Fibroblast of skin of scalp (primary cell): ENCODE data around the gene FAM111B. TPM values are rescaled to one million over a fixed set of nuclear protein-coding genes. Genes with fewer than 3 reads are reported as not detected.
"Not testable (repeated sequence)": the region's sequence is repeated elsewhere in the genome, so short reads cannot be mapped to it uniquely, and the experiment has no call there.

Experiments
- DNase-seq: peaks from one replicate; pipeline ENCODE4 v3.0.0-alpha.2; 2013
- polyA plus RNA-seq, 2 experiments: library from polyadenylated mRNA; unstranded; fragments of 120-200 nt; gene quantifications; one replicate each; pipeline ENCODE4 v1.2.1, GENCODE V29; 2013; ENCODE audit not compliant: insufficient read length in 2 of 2

The FAM111B gene, protein sequence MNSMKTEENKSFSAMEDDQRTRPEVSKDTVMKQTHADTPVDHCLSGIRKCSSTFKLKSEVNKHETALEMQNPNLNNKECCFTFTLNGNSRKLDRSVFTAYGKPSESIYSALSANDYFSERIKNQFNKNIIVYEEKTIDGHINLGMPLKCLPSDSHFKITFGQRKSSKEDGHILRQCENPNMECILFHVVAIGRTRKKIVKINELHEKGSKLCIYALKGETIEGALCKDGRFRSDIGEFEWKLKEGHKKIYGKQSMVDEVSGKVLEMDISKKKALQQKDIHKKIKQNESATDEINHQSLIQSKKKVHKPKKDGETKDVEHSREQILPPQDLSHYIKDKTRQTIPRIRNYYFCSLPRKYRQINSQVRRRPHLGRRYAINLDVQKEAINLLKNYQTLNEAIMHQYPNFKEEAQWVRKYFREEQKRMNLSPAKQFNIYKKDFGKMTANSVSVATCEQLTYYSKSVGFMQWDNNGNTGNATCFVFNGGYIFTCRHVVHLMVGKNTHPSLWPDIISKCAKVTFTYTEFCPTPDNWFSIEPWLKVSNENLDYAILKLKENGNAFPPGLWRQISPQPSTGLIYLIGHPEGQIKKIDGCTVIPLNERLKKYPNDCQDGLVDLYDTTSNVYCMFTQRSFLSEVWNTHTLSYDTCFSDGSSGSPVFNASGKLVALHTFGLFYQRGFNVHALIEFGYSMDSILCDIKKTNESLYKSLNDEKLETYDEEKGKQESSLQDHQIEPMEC
- polyA plus RNA-seq (2013, experiment 1 of 2; ENCODE audit: insufficient read length) = 4.6 TPM
- polyA plus RNA-seq (2013, experiment 2 of 2; ENCODE audit: insufficient read length) = 5.2 TPM

DNA sequence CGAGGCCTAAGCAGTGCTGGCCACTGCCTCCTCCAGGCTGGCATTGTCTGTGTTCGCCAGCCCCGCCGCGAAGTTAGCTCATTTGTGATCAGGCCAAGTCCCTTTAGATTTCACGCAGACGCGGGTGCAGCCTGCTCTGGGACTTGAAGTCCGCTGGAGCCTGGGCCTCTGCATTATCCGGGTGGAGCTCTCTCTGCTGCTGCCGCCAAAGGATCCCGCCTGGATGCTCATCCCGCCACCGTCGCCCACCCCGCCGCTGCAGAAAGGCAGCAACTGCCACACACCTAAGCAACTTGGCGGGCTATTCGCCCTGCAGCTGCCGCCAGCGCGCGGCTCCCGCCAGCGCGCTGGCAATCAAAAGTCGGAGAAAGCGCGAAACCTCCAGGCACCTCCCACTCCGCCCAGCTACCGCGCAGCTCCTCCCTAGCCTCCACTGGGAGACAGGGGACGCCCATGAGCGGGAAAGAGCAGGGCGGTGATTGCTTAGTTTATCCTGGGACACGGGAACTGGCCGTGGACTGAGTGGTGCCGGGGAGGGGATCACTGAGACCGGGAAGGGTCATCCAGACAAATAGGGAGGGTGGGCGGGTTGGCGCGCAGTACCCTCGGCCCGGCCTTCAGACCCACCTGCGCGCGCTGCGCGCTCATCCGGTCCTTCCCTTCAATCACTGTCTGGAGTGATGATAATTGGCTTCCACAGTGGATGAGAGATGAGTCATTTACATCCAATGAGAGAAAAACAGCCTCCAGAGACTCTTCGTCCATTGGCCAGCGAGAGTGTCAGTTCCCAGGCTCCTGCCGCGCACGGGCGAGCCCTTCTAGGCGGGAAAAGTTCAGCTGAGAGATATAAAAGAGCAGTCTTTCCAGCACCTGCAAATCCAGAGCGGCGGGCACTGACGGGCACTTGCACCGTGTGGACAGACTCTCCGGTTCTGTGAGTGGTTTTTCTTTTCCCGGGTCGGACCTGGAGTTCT, at the start of gene FAM111B:
Gene FAM111B (plus strand): TSS at position 875 of the 974 bp plus-strand sequence. CDS start 2,389 bp downstream, outside the sequence.
- peak; percentile 94 for DNase-seq

DNA sequence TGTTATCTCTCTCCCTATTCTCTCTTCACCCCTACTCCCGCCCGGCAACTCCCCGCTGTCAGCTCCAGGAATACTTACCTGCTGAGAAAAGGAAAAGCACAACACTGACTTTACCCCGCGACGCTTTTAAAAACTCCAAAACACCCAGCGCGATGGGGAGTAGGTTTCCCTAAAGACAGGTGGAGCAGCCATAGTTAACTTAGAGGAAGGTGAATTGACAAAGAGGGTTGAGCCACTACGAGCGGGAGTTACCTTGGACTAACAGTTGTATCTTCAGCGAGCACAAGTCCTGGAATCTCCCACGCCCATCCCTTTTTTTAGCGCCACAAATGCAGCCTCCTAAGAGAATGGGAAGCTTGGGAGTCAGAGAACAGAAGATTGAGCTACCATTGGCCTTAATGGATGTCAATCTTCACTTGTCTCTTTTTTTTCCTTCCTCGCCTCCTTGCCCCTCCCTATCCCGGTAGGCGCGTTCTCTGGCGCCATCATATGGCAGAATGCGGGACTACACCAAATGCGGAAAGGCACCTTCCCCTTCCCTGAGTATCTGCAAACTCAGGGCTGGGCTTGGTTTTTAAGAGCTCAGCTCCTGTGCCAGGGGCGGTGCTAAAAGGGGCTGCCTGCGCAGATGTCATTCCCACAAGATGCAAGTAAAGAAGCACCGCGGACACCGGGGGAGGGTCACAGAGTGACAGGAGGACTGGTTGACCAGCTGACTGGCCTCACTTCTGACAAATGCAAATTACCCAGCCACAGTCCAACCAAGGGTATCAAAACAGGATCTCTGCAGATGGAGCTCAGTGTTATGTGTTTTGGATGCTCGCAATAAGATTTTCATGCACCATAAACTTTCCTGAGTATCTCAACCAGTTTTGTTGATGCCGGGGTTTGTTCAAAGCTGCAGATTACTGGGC, 48.7 kb upstream of the FAM111B start:
- DNase-seq = peak; percentile 89

DNA sequence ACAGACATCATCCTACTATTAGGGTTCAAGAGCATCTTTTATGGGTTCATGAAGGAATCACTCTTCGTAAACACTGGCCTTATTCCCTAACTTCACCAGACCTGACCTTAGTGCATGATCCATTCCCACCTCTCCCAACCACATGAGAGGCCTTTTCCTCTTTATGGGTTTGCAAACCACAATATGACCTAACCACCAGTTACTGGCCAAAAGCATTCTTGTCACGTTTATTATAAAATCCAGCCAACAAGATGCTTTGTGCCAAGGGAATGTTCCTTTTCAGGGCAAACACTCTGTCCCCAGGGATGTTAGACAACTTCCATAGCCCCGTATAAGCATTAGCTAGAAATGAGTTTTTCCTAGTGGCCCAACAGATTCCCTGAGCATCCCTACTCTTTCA, 46.9 kb upstream of the FAM111B start:
- not testable (repeated sequence) for DNase-seq

DNA sequence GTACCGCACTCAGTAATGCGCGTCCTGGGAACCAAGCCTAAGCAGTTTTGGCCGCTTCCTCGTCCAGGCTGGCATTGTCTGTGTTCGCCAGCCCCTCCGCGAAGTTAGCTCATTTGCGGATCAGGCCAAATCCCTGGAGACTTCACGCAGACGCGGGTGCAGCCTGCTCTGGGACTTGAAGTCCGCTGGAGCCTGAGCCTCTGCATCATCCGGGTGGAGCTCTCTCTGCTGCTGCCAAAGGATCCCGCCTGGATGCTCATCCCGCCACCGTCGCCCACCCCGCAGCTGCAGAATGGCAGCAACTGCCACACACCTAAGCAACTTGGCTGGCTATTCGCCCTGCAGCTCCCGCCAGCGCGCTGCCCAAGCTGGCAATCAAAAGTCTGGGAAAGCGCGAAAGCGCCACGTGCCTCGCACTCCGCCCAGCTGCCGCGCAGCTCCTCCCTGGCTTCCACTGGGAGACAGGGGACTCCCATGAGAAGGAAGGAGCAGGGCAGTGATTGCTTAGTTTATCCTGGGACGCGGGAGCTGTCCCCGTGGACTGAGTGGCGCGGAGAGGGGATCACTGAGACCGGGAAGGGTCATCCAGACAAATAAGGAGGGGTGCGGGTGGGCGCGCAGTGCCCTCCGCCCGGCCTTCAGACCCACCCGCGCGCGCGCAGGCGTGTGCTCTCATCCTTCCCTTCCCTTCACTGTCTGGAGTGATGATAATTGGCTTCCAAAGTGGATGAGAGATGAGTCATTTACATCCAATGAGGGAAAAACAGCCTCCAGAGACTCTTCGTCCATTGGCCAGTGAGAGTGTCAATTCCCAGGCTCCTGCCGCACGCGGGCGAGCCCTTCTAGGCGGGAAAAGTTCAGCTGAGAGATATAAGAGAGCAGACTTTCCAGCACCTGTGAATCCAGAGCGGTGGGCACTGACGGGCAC, 44.2 kb upstream of the FAM111B start:
- peak; percentile 5 for DNase-seq

DNA sequence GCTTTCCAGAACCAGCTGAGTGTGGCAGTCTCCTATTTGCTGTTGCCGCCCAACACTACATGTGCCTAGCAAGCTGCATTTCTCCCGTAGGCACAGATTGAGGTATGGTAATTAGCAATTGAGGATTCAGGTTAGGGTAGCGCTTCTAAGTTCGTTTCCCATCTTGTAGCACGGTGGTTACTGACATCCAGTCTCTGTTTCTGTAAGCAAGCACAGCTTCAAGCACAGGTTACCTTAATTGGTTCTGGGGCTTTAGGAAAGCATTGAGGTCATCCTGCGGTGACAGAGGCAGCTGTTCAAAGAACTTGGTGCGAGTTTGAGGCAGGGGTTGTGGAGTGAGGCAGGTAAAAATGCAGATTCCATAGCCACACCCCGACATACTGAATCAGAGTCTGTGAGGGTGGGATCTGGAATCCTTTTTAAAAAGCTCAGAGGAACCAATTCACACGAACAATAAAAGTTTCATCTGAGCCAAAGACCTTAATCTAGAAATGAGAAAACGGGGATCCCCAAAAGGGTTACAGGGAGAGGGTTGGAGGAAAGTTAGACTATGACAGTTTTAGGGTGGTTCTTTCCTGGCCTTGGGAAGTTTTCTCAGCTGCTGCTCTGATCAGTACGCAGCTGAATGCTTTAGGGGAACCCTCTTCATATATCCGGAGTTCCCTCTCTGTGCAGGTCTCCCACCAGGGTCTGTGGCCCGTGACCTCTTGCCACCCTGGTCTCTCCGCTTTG, 42.9 kb upstream of the FAM111B start:
- not testable (repeated sequence) for DNase-seq

DNA sequence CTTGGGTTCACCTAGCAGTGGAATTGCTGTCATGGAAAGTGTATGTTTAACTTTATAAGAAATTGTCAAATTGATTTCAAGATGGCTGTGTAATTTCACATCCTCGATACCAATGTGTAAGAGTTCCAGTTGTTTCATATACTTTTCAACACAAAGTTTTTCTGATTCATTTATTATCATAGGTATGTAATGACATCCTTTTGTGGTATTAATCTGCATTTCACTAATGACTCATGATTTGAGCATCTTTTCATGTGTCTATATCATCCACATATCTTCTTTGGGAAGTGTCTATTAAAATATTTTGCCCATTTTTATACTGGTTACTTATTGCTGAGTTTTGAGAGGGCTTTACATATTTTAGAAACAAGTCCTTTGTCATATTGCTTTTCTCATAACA, 38.0 kb upstream of the FAM111B start:
- no peak for DNase-seq

DNA sequence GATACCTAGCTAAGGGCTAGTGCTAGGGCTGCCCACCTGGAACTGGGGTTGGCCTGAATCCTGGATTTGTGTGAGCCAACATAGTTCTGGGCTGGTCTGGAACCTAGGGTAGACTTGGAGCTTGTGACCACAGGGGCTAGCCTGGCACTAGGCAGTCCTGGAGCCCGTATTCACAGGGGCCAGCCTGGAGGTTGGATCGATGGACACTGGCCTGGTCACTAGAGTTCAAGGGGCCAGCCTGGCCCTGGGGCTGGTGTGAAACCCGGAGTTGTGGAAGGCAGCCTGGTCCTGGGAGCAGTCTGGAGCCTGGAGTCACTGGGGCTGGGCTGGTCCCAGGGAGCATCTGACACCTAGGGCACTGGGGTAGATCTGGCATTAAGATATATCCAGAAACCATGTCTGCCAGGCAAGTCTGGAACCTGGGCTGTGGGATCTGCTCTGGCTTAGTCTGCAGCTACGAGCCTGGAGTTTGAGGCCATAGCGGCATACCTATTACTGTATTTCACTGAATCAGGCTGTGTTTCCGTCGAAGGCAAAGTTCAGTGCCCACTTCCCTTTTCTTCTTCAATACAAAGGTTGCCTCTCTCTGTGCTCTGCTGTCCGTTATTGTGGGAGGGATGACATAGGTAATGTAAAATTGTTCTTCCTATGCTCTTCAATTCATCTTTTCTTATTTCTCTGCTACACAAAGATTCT, 30.0 kb upstream of the FAM111B start:
- no peak for DNase-seq

DNA sequence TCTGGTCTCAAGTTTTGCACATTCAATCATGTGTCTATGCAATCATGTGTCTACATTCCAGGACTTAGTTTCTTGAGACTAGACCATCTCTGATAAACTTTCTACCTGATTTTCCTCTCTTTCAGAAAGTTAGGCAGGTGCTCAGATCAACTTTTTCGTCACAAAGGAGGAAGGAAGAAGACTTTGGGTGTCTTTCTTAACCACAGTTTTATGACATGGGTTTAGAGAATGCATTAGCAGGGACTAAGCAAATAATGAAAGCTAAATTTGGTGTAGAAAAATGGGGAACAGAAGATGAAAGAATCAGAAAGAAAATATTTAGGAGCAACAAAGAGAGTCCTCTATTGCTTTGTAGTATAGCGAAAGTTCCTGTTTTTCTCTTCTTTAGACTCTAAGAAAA, 28.6 kb upstream of the FAM111B start:
- DNase-seq = no peak

DNA sequence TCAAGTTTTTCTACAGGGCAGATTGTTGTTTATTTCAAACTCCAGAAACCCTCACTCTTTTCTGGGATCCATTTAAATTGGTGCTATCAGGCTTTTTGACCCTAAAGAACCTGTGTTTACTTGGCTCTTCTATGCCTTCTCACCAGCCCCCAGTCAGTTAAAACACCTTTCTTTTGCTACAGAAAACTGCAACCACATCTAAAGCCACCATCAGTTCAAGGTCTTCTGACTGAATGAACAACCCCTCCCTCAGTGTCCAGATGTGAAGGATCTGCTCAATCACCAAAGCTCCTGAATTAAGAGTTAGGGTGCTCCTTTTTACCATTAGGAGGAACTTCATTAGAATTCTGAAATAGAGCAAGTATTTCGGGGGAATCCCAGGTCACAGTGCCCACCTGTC, 28.0 kb upstream of the FAM111B start:
- no peak for DNase-seq

DNA sequence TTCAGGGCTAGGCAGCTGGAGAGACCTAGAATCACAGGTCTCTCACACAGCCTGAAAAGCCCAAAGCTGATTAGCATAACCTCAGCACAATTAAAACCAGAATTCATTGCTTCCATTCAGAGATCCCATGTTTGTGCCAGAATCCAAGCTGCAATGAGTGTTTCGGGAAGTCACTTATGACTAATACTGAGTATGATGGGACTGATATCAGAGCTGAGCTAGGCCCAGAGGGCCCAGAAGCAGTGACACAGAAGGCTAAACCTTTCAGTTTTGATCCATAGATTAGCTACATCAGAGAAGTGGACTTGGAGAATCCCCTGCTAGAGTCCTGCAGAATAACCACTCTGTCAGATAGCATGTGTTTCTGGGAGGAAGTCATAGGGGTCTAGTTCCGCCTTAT, 26.6 kb upstream of the FAM111B start:
- DNase-seq = not testable (repeated sequence)

DNA sequence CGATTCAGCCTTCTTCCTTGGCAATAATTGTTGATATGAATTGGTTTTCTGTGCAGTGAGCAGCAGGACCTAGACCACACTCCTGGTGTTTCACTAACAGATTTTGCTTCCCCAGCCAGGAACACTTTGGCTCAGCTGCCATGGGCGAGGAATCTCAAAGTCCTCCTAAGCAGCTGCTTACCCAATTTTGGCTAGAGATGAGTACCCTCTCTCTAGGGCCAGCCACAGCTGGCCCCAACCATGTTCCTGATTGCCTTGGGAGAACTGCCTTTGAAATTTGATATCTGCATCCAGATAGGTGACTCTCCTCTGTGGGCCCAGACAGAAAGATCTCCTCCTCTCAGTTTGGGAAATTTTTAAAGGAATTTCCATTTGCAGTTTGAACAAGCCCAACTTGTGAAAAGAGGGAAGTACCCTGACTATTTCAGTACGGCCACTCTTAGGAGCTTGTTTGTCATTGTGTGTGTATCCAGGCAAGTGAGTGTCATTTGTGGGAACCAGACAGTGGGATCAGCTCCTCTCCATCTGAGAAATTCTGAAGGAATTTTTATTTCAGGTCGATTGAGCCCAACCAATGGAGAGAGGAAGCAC, 25.5 kb upstream of the FAM111B start:
- not testable (repeated sequence) for DNase-seq

DNA sequence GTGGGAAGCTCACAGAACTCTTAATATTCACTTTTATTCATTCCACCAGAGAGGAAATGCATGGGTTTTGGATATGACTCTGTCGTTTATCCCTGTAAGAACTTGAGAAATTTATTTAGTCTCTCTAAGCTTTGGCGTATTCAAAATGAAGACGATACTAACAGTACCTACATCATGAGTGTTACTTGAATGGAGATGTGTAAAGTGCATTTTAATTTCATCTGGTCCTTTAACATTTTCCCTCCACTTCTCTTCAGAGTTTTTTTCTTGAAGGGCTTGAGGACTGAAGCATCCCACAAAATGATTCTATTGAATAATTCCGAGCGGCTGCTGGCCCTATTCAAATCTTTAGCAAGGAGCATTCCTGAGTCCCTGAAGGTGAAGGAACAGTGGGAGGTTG, 21.0 kb upstream of the FAM111B start, which contains the start of gene GLYATL1B:
Gene GLYATL1B (plus strand): TSS at position 301 of the 400 bp plus-strand sequence. CDS start 0 bp downstream, at position 301.
- not testable (repeated sequence) for DNase-seq

DNA sequence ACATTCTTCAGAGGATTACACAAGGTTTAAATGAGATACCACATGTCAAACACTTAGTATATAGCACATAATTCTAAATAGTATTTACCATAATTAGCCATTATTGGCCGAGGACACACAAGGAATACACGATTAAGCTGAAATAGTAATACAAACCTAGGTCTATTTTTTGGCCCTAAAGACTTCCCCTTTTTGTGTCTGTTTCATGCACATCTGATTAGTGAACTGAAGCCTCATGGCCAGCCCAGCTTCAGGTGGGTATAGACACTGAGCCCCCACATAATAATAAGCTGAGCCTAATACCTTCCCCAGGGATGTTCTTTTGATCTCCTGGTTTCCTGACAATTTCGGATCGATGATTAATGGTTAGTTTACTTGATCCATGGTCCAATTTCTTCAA, 18.9 kb upstream of the FAM111B start:
- no peak for DNase-seq

DNA sequence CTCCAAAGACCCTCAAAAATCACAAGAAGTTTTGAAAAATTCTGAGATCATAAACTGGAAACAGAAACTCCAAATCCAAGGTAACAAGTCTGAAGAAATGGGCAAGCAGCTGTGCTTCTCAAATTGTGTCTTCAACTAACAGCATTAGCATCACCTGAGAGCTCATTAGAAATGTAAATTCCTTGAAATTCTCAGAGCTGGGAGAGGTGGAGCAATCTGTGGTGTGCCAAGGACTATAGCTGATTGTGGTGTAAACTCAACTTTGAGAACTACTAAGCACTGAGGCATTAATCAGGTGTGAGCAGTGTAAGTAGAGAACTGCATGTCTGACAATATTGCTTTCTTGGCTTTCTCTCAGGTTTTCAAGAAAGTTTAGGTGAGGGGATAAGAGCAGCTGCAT, 13.5 kb upstream of the FAM111B start:
- DNase-seq = not testable (repeated sequence)

DNA sequence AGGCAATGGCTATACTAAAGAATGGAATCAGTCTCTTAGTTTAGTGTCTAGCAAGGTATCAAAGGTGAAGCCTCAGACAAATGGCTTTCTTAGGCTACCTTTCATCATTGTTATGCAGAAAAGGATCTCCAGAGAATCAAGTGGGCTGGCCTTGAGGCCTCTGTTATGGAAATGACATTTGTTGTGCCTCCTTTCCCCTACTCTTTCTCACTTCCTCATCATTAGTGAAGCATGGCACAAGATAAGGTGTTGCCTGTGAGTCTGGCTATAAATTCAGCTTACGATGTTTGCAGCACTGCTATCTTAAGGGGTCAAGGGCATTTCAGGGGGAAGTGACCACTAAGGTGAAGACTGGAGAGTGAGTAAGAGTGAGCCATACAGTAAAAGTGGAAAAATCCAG, 11.8 kb upstream of the FAM111B start:
- DNase-seq = not testable (repeated sequence)

DNA sequence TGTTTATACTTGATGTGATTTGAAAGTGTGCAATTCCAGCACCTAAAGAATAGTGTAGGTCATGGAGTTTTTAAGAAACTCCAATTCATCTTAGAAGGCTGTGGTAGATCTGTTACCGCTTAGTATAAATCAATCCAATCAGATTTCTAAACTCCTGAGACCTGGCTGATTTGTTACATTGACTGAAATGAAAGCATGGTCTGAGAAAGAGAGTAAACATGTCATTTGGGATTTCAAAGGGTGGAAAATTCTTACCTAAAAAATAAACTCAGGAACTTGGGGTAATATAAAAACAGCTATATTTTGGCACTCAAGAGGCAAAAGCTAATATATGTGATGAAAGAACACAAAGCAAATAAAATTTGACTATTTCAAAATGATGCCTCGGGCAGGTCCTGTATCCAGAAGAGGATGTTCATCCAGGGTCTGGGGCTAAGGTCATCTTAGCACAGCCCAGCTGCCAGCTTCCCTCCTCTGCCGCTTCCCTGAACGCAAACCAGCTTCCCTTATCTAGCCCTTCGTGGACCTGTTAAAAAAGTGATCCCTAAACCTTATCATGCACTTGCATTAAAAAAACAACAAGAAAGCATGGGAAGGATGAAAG, 11.0 kb upstream of the FAM111B start:
- DNase-seq = not testable (repeated sequence)

DNA sequence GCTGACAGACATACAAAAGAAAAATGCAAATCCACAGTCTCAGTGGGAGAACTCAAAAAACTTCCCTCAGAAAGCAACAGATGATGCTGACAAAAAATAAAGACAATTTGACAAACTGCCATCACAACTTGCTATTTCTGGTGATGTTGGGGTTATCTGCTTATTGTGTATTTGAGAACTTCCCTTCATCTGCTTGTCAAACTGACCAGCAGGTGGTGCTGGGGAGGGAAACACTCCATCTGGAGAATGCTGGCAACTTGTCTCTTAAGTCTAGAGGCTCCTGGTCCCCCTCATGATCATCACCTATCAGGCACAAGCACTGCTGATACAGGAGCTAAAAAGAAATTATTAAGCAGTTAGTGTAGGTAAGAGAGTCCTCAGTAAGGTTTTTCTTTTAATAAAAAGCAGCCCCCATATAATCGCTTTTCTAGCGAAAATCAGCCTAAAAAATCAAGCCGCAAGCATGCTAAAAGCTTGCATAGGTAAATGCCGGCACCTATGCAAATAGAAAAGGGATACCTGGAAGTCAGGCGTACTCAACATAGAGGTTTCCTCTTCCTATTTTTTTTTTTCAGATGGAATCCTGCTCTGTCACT, 9.8 kb upstream of the FAM111B start:
- peak; percentile 63 for DNase-seq
